Middle frontal gyrus (tissue), 1 donor: Measurements from ENCODE around the gene IRF2.

Experiments used
- DNase-seq: peaks from one replicate; pipeline ENCODE4 v3.0.0-alpha.2; 2015; ENCODE audit warnings: low spot score; ENCODE audit errors: extremely low spot score

IRF2 gene

GRCh38 chr4:184433258-184433892 lies 41.0 kb downstream of the IRF2 start:
- DNase-seq: no peak

- DNase-seq: no peak
These were observed 42.0 kb downstream of the IRF2 start for GRCh38 chr4:184432127-184432922.

- DNase-seq: no peak
These were observed 44.2 kb downstream of the IRF2 start for GRCh38 chr4:184430163-184430562.

- DNase-seq: no peak
These were observed 45.6 kb downstream of the IRF2 start for GRCh38 chr4:184428787-184429186.

- DNase-seq: no peak
These were observed 46.7 kb downstream of the IRF2 start for GRCh38 chr4:184427687-184428086.

- DNase-seq: no peak
These were observed 47.3 kb downstream of the IRF2 start for GRCh38 chr4:184427093-184427492.

- no peak for DNase-seq
These were observed 49.2 kb downstream of the IRF2 start for GRCh38 chr4:184424993-184425758.

- no peak for DNase-seq
These were observed 50.1 kb downstream of the IRF2 start for GRCh38 chr4:184424279-184424678.

GRCh38 chr4:184423003-184423686 lies 51.2 kb downstream of the IRF2 start:
- no peak for DNase-seq

- no peak for DNase-seq
These were observed 52.0 kb downstream of the IRF2 start for GRCh38 chr4:184422378-184422777.

- DNase-seq: no peak
These were observed 52.7 kb downstream of the IRF2 start for GRCh38 chr4:184421533-184422155.

- DNase-seq: no peak
These were observed 53.4 kb downstream of the IRF2 start for GRCh38 chr4:184420881-184421416.

- DNase-seq: no peak
These were observed 53.9 kb downstream of the IRF2 start for GRCh38 chr4:184420402-184420801.

- DNase-seq: no peak
These were observed 54.4 kb downstream of the IRF2 start for GRCh38 chr4:184419976-184420375.

- no peak for DNase-seq
These were observed 56.4 kb downstream of the IRF2 start for GRCh38 chr4:184417802-184418511.

GRCh38 chr4:184416913-184417734 lies 57.2 kb downstream of the IRF2 start:
- DNase-seq: no peak

- no peak for DNase-seq
These were observed 59.3 kb downstream of the IRF2 start for GRCh38 chr4:184415071-184415470.

GRCh38 chr4:184413261-184414046 lies 60.9 kb downstream of the IRF2 start:
- no peak for DNase-seq

GRCh38 chr4:184410748-184411147 lies 63.6 kb downstream of the IRF2 start:
- DNase-seq: no peak
